ENCODE measurements around the gene STXBP6. TPM values are rescaled to one million over a fixed set of nuclear protein-coding genes. Genes with fewer than 3 reads are reported as not detected.

Gene STXBP6
- polyA plus RNA-seq, 1 donor from 2014 or later, result 14.6 TPM

- Histone ChIP-seq H4K20me1 (ENCODE audit: insufficient read depth) (no peaks in the 10 kb centered on the region), H3K36me3 (ENCODE audit: insufficient read depth, low read length) (no peaks in the 10 kb centered on the region), H2AFZ (ENCODE audit: low read depth, low read length) (no peak overlapping the region), H3K4me3 (ENCODE audit: low read length) (no peak overlapping the region), H3F3A (ENCODE audit: insufficient read depth, low read length, poor library complexity, severe bottlenecking) (no peaks in the 10 kb centered on the region), H3K9ac (ENCODE audit: low read length) (no peak overlapping the region), H3K27ac (ENCODE audit: low read length) (no peak overlapping the region), H3K27me3 (ENCODE audit: insufficient read depth, low read depth, low read length) (no peaks in the 10 kb centered on the region), H3K9me2 (ENCODE audit: insufficient read depth, low read length) (no peaks in the 10 kb centered on the region), H3K9me3 (ENCODE audit: low read length) (no peaks in the 10 kb centered on the region), H3K4me2 (ENCODE audit: low read length) (no peak overlapping the region), H3K79me2 (replicated peaks; ENCODE audit: insufficient read depth, low read length) (no peaks in the 10 kb centered on the region)
- TF ChIP-seq EP300 (conservative IDR thresholded peaks at IDR 0.05; ENCODE audit: poor library complexity, severe bottlenecking) (no peak), EZH2 (IDR thresholded peaks at IDR 0.05; ENCODE audit: borderline replicate concordance, insufficient read depth, low read length, poor library complexity, severe bottlenecking) (no peak), SMC3 (conservative IDR thresholded peaks at IDR 0.05; ENCODE audit: poor library complexity) (no peak), TAF1 (IDR thresholded peaks at IDR 0.05; ENCODE audit: low read depth) (no peak), POLR2AphosphoS5 (IDR thresholded peaks at IDR 0.05) (no peak), RAD21 (conservative IDR thresholded peaks at IDR 0.05) (no peak), REST (IDR thresholded peaks at IDR 0.05; ENCODE audit: borderline replicate concordance) (no peak), CTCF (IDR thresholded peaks at IDR 0.05; ENCODE audit: poor library complexity, severe bottlenecking) (no peak)
Measured at GRCh38 chr14:24761141-24761540, 288.8 kb downstream of the STXBP6 start.

All from neural cell (in vitro differentiated cells).